MM.1S (cell line): Measurements from ENCODE around the gene MTM1.

Source experiments
- DNase-seq: peaks from one replicate; pipeline ENCODE4 v3.0.0-alpha.2; 2015
- H2AFZ ChIP-seq: fragments of 300-600 bp; sonication (generic); 2 replicates; pipeline ENCODE4 v1.6.0; 2016; ENCODE audit warnings: antibody characterized with exemption, low read length
- H3F3A ChIP-seq: fragments of 300-600 bp; sonication (generic); 2 replicates; pipeline ENCODE4 v1.6.1; 2016; ENCODE audit warnings: mild to moderate bottlenecking, antibody characterized with exemption, low read length, moderate library complexity, mixed read lengths; ENCODE audit not compliant: insufficient read depth
- H3K27ac ChIP-seq: fragments of 300-600 bp; sonication (generic); 2 replicates; pipeline ENCODE4 v1.5.1; 2016; ENCODE audit warnings: mild to moderate bottlenecking, low read length
- H3K27me3 ChIP-seq: fragments of 300-600 bp; sonication (generic); replicated peaks from 2 replicates; pipeline ENCODE4 v1.6.0; 2016; ENCODE audit warnings: low read length; ENCODE audit not compliant: insufficient read depth
- H3K36me3 ChIP-seq: fragments of 300-600 bp; sonication (generic); replicated peaks from 2 replicates; pipeline ENCODE4 v1.6.1; 2016; ENCODE audit warnings: mild to moderate bottlenecking, low read length, mixed read lengths; ENCODE audit not compliant: insufficient read depth
- H3K4me1 ChIP-seq: fragments of 300-600 bp; sonication (generic); 2 replicates; pipeline ENCODE4 v1.6.1; 2016; ENCODE audit warnings: low read length, mixed read lengths
- H3K4me2 ChIP-seq: fragments of 300-600 bp; sonication (generic); 2 replicates; pipeline ENCODE4 v1.6.0; 2016; ENCODE audit warnings: low read depth, low read length
- H3K4me3 ChIP-seq: fragments of 300-600 bp; sonication (generic); 2 replicates; pipeline ENCODE4 v1.5.1; 2016; ENCODE audit warnings: low read length, mixed read lengths
- H3K79me2 ChIP-seq: fragments of 300-600 bp; sonication (generic); 2 replicates; pipeline ENCODE4 v1.6.1; 2016; ENCODE audit warnings: mixed run types, low read length, mixed read lengths
- H3K9ac ChIP-seq: fragments of 300-600 bp; sonication (generic); 2 replicates; pipeline ENCODE4 v1.6.1; 2016; ENCODE audit warnings: low read length, mixed read lengths
- H3K9me2 ChIP-seq: fragments of 300-600 bp; sonication (generic); replicated peaks from 2 replicates; pipeline ENCODE4 v1.6.1; 2016; ENCODE audit warnings: mild to moderate bottlenecking, low read length, mixed read lengths; ENCODE audit not compliant: insufficient read depth
- H3K9me3 ChIP-seq: fragments of 300-600 bp; sonication (generic); replicated peaks from 2 replicates; pipeline ENCODE4 v1.6.1; 2016; ENCODE audit warnings: mild to moderate bottlenecking, low read length, mixed read lengths; ENCODE audit not compliant: insufficient read depth
- H4K20me1 ChIP-seq: fragments of 300-600 bp; sonication (generic); 2 replicates; pipeline ENCODE4 v1.6.1; 2016; ENCODE audit warnings: mild to moderate bottlenecking, low read length, moderate library complexity, mixed read lengths; ENCODE audit not compliant: insufficient read depth
- EZH2 ChIP-seq: fragments of 300-600 bp; sonication (generic); optimal IDR thresholded peaks from 2 replicates; pipeline ENCODE3; 2017; ENCODE audit warnings: low read depth, mild to moderate bottlenecking, antibody characterized with exemption, low read length, mixed read lengths
- EZH2phosphoT487 ChIP-seq: fragments of 300-600 bp; sonication (generic); IDR thresholded peaks from 2 replicates; pipeline ENCODE4 v1.6.1; 2018; ENCODE audit warnings: antibody characterized with exemption, low read length
- TF ChIP-seq, protein P1 (sequence below): fragments of 300-600 bp; sonication (generic); IDR thresholded peaks from 2 replicates; pipeline ENCODE4 v1.5.1; 2016; ENCODE audit warnings: antibody characterized with exemption, low read length, mixed read lengths

Gene MTM1

GRCh38 chrX:150715184-150715583 lies 146.8 kb downstream of the MTM1 start:
- no peak overlapping the region for H2AFZ ChIP-seq
- H3K9ac ChIP-seq, result no peak overlapping the region
- H3K79me2 ChIP-seq, result peaks cover 13% of the 10 kb centered on the region; the same call in 1 of the 2 replicates
- no peak for DNase-seq
- H3K9me3 ChIP-seq, result no peaks in the 10 kb centered on the region
- no peaks in the 10 kb centered on the region for H3F3A ChIP-seq
- H3K4me2 ChIP-seq, result no peak overlapping the region
- H4K20me1 ChIP-seq, result no peaks in the 10 kb centered on the region
- TF ChIP-seq, protein P1, sequence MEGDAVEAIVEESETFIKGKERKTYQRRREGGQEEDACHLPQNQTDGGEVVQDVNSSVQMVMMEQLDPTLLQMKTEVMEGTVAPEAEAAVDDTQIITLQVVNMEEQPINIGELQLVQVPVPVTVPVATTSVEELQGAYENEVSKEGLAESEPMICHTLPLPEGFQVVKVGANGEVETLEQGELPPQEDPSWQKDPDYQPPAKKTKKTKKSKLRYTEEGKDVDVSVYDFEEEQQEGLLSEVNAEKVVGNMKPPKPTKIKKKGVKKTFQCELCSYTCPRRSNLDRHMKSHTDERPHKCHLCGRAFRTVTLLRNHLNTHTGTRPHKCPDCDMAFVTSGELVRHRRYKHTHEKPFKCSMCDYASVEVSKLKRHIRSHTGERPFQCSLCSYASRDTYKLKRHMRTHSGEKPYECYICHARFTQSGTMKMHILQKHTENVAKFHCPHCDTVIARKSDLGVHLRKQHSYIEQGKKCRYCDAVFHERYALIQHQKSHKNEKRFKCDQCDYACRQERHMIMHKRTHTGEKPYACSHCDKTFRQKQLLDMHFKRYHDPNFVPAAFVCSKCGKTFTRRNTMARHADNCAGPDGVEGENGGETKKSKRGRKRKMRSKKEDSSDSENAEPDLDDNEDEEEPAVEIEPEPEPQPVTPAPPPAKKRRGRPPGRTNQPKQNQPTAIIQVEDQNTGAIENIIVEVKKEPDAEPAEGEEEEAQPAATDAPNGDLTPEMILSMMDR, result no peak
- TF ChIP-seq EZH2phosphoT487, result no peak
- no peak for TF ChIP-seq EZH2
- H3K27ac ChIP-seq, result no peak overlapping the region
- H3K27me3 ChIP-seq, result no peaks in the 10 kb centered on the region
- H3K36me3 ChIP-seq, result no peaks in the 10 kb centered on the region
- H3K4me3 ChIP-seq, result no peak overlapping the region
- H3K9me2 ChIP-seq, result no peaks in the 10 kb centered on the region
- no peaks in the 10 kb centered on the region for H3K4me1 ChIP-seq

- Histone ChIP-seq H3K79me2 (peaks cover 21% of the 10 kb centered on the region), H3K27me3 (no peaks in the 10 kb centered on the region), H3K9me3 (no peaks in the 10 kb centered on the region), H3K36me3 (no peaks in the 10 kb centered on the region), H3F3A (no peaks in the 10 kb centered on the region), H4K20me1 (no peaks in the 10 kb centered on the region), H3K4me3 (no peak overlapping the region), H3K9me2 (no peaks in the 10 kb centered on the region), H3K27ac (no peak overlapping the region), H2AFZ (no peak overlapping the region), H3K4me1 (no peaks in the 10 kb centered on the region), H3K9ac (no peak overlapping the region), H3K4me2 (no peak overlapping the region)
- TF ChIP-seq EZH2, result no peak
- no peak for TF ChIP-seq EZH2phosphoT487
- TF ChIP-seq, protein P1, result no peak
- DNase-seq, result no peak
Measured at GRCh38 chrX:150719621-150720020, 151.2 kb downstream of the MTM1 start.
